K562 (cell line): Measurements from ENCODE around the gene DHRS2. TPM values are rescaled to one million over a fixed set of nuclear protein-coding genes. Genes with fewer than 3 reads are reported as not detected.

Experiments used
- ATAC-seq: fragments of 200-7000 bp; cut with Tn5 transposase; 3 replicates; pipeline ENCODE4 v1.9.1; 2020; ENCODE audit warnings: moderate library complexity
- BruUV-seq: library from RNA; stranded (reverse); fragments of 400-500 nt; replicated peaks from 2 replicates; lab custom pipeline; 2021; lab: Mats Ljungman, UMichigan
- CTCF ChIA-PET: fragments of 300-600 bp; formaldehyde crosslinking; extraction: SDS; loops from one replicate; lab custom pipeline; 2021; ENCODE audit warnings: low intra/inter-chr PET ratio; lab: Yijun Ruan, JAX
- POLR2A ChIA-PET: fragments of 300-600, 350-650 bp; sonication (Branson Sonifier 250); formaldehyde crosslinking; extraction: SDS; loops from one replicate; lab custom pipeline; 2021; ENCODE audit warnings: antibody characterized with exemption, inconsistent platforms; lab: Yijun Ruan, JAX
- DNase-seq, 4 experiments: peaks; one replicate each; pipeline versions ENCODE4 v3.0.0 to v3.0.0-alpha.2; 2011 to 2018; ENCODE audit warnings: low spot score in 3 of 4, mixed read lengths in 3 of 4; ENCODE audit errors: extremely low read depth in 1 of 4
- FAIRE-seq: peaks from 2 replicates; lab custom pipeline; 2011; peaks lifted over from hg19 to GRCh38; lab: Jason Lieb, UNC
- H2AFZ ChIP-seq: 2 replicates; pipeline ENCODE4 v1.6.0; 2011; ENCODE audit warnings: low read depth, low read length, control low read depth, inconsistent platforms
- H3K27ac ChIP-seq: fragments of 200-600 bp; 3 replicates; pipeline ENCODE4 v1.8.0; 2011; ENCODE audit warnings: low read depth, mild to moderate bottlenecking, control low read depth, inconsistent platforms, low read length, moderate library complexity, mixed read lengths; ENCODE audit errors: extremely low read depth
- H3K27me3 ChIP-seq, 2 experiments: fragments of 300-600 bp in 1 of 2; 2 replicates in 1 of 2; 3 replicates in 1 of 2; pipeline versions ENCODE4 v1.6.0 to v1.8.0; 2011; ENCODE audit warnings: inconsistent platforms in 2 of 2, low read length in 2 of 2, mild to moderate bottlenecking in 1 of 2, mixed read lengths in 1 of 2, moderate library complexity in 1 of 2; ENCODE audit not compliant: control insufficient read depth in 2 of 2, insufficient read depth in 2 of 2
- H3K36me3 ChIP-seq: fragments of 300-600 bp; 3 replicates; pipeline ENCODE4 v1.8.0; 2011; ENCODE audit warnings: mild to moderate bottlenecking, low read length, inconsistent platforms; ENCODE audit not compliant: control insufficient read depth, insufficient read depth
- H3K4me1 ChIP-seq, 2 experiments: fragments of 200-600 bp in 1 of 2; replicated peaks in 1 of 2; 2 replicates in 1 of 2; 3 replicates in 1 of 2; pipeline versions ENCODE4 v1.5.1 to v1.8.0; 2011; ENCODE audit warnings: inconsistent platforms in 2 of 2, low read length in 2 of 2, mild to moderate bottlenecking in 1 of 2, mixed read lengths in 1 of 2, moderate library complexity in 1 of 2; ENCODE audit not compliant: control insufficient read depth in 2 of 2, insufficient read depth in 2 of 2
- H3K4me2 ChIP-seq: 2 replicates; pipeline ENCODE4 v1.6.1; 2011; ENCODE audit warnings: low read length, control low read depth, inconsistent platforms, mixed read lengths; ENCODE audit not compliant: insufficient read depth
- H3K4me3 ChIP-seq: fragments of 200-600 bp; sonication (generic), shearing (Covaris generic); 2 replicates; pipeline ENCODE4 v1.5.1; 2016; ENCODE audit warnings: control low read depth, inconsistent platforms
- H3K79me2 ChIP-seq: fragments of 200-600 bp; 3 replicates; pipeline ENCODE4 v1.8.0; 2011; ENCODE audit warnings: low read length, inconsistent platforms; ENCODE audit not compliant: control insufficient read depth, insufficient read depth
- H3K9ac ChIP-seq, 2 experiments: 2 replicates each; pipeline versions ENCODE4 v1.6.0 to v1.6.1; 2011; ENCODE audit warnings: low read depth in 2 of 2, low read length in 2 of 2, control low read depth in 1 of 2, inconsistent platforms in 1 of 2, mild to moderate bottlenecking in 1 of 2, mixed read lengths in 1 of 2; ENCODE audit not compliant: insufficient read depth in 1 of 2
- H3K9me1 ChIP-seq: one replicate; pipeline ENCODE4 v1.6.0; 2011; ENCODE audit warnings: inconsistent platforms, mild to moderate bottlenecking, low read length, moderate library complexity; ENCODE audit not compliant: control insufficient read depth, insufficient read depth
- H3K9me3 ChIP-seq: replicated peaks from 2 replicates; pipeline ENCODE4 v1.5.1; 2011; ENCODE audit warnings: low read depth, low read length, inconsistent platforms; ENCODE audit not compliant: control insufficient read depth, insufficient read depth
- H4K20me1 ChIP-seq: replicated peaks from 2 replicates; pipeline ENCODE4 v1.6.1; 2011; ENCODE audit warnings: low read length, inconsistent platforms, mixed read lengths; ENCODE audit not compliant: control insufficient read depth, insufficient read depth
- ARID2 ChIP-seq: fragments of 450-650 bp; IDR thresholded peaks from 2 replicates; pipeline ENCODE4 v1.6.1; 2017; ENCODE audit warnings: antibody characterized with exemption, mild to moderate bottlenecking
- BRD4 ChIP-seq: fragments of 200-600 bp; sonication (generic); IDR thresholded peaks from 2 replicates; pipeline ENCODE4 v1.6.1; 2017; ENCODE audit warnings: inconsistent platforms
- ELF1 ChIP-seq: fragments of 200-800 bp; sonication (Bioruptor generic); IDR thresholded peaks from 2 replicates; pipeline ENCODE4 v1.6.1; 2016; ENCODE audit warnings: missing genetic modification characterization, missing compliant biosample characterization
- PHF8 ChIP-seq: fragments of 200-600 bp; sonication (generic); IDR thresholded peaks from 2 replicates; pipeline ENCODE4 v1.6.1; 2012; ENCODE audit warnings: mixed run types, mild to moderate bottlenecking, inconsistent platforms, low read length, moderate library complexity, borderline replicate concordance
- POLR2H ChIP-seq: IDR thresholded peaks from 2 replicates; pipeline ENCODE4 v1.6.1; 2016; ENCODE audit warnings: missing genetic modification characterization, low read depth, mild to moderate bottlenecking, control low read depth, missing compliant biosample characterization, moderate library complexity
- PTBP1 ChIP-seq: fragments of 200-400 bp; formaldehyde crosslinking; IDR thresholded peaks from 2 replicates; pipeline ENCODE4 v1.6.1; 2017; ENCODE audit warnings: low read depth, low read length
- RBM22 ChIP-seq: fragments of 200-400 bp; formaldehyde crosslinking; IDR thresholded peaks from 2 replicates; pipeline ENCODE4 v1.6.1; 2018; ENCODE audit warnings: low read length, low read depth; ENCODE audit not compliant: poor library complexity, severe bottlenecking
- U2AF1 ChIP-seq: fragments of 200-400 bp; formaldehyde crosslinking; optimal IDR thresholded peaks from 2 replicates; pipeline ENCODE3; 2017; ENCODE audit warnings: mild to moderate bottlenecking, low read depth, low read length, moderate library complexity
- VEZF1 ChIP-seq: fragments of 200-800 bp; sonication (Bioruptor generic); IDR thresholded peaks from 2 replicates; pipeline ENCODE4 v1.6.1; 2017; ENCODE audit warnings: missing genetic modification characterization, missing compliant biosample characterization
- ZC3H8 ChIP-seq: fragments of 450-650 bp; IDR thresholded peaks from 2 replicates; pipeline ENCODE4 v1.6.1; 2017
- ZNF23 ChIP-seq: fragments of 250-450 bp; sonication (Bioruptor Pico); IDR thresholded peaks from 2 replicates; pipeline ENCODE4 v1.4.0; 2020; ENCODE audit warnings: mild to moderate bottlenecking
- ZNF764 ChIP-seq: fragments of 250-450 bp; sonication (Bioruptor Pico); IDR thresholded peaks from 2 replicates; pipeline ENCODE4 v1.4.0; 2020; ENCODE audit warnings: low read depth, mild to moderate bottlenecking, moderate library complexity
- WGBS: fragments of 100-300 bp; shearing (Covaris generic); methylation state at CpG from one replicate; pipeline ENCODE4 v1.1.6; 2016; ENCODE audit warnings: low coverage, mixed read lengths; ENCODE audit not compliant: insufficient coverage; ENCODE audit errors: missing lambda C conversion rate; 5-methylcytosine and 5-hydroxymethylcytosine counted together
- in situ Hi-C: fragments of 300-500 bp; cut with MboI; formaldehyde crosslinking; loops from 4 replicates; pipeline ENCODE4 v1.15.0; 2018; ENCODE audit warnings: inconsistent platforms, mixed read lengths
- intact Hi-C: fragments of 100-400 bp; cut with micrococcal nuclease; formaldehyde crosslinking; loops from 2 replicates; pipeline ENCODE4 v1.14.2; 2022
- polyA plus RNA-seq, 8 experiments: library from polyadenylated mRNA; depleted of rRNA in 4 of 8; stranded (reverse) in 5 of 8; unstranded in 3 of 8; fragments of >200 nt; fragmentation: Nextera tagmentation in 2 of 8; fragmentation: Illumina TruSeq in 1 of 8; extraction: Ambion mirVana in 2 of 8; extraction: Trizol in 1 of 8; gene quantifications; 2 replicates each; pipeline versions ENCODE4 v1.2.1 to v1.2.3, GENCODE V29; 2011 to 2014; ENCODE audit warnings: inconsistent platforms in 1 of 8, missing spikeins in 1 of 8
- total RNA-seq, 7 experiments: library from RNA; depleted of rRNA in 6 of 7; stranded (reverse); fragments of >200 nt in 6 of 7; fragmentation: Illumina TruSeq in 2 of 7; extraction: Trizol in 2 of 7; gene quantifications; 2 replicates each; pipeline versions ENCODE4 v1.2.1 to v1.2.3, GENCODE V29; 2011 to 2021; ENCODE audit warnings: low replicate concordance in 1 of 7

The DHRS2 gene
- total and polyA plus RNA-seq, 9 of the 15 experiments (the other 6 are each of a cell fraction or from before 2014, with no cell fraction given) = 2.9 to 96.8 (median 64.4) TPM

GRCh38 chr14:23663711-23664110 lies 27.5 kb downstream of the DHRS2 start (continued):
- no peak for TF ChIP-seq VEZF1 (CRISPR knock-in tag)

GRCh38 chr14:23664207-23664885 lies 28.2 kb downstream of the DHRS2 start:
- no peaks in the 10 kb centered on the region for H3K79me2 ChIP-seq
- ChIA-PET CTCF (no interaction called here), POLR2A (no interaction called here)
- no peak for DNase-seq
- H3K36me3 ChIP-seq = no peaks in the 10 kb centered on the region
- no peak for FAIRE-seq
- no peaks in the 10 kb centered on the region for H3K4me1 ChIP-seq
- H3K27ac ChIP-seq = no peak overlapping the region
- no peak overlapping the region for H3K4me3 ChIP-seq
- no TSS peak for BruUV-seq
- no peak overlapping the region for H3K9ac ChIP-seq
- no peaks in the 10 kb centered on the region for H3K9me1 ChIP-seq
- no peaks in the 10 kb centered on the region for H4K20me1 ChIP-seq
- no peak overlapping the region for H2AFZ ChIP-seq
- no peaks in the 10 kb centered on the region for H3K9me3 ChIP-seq
- TF ChIP-seq RBM22 (no peak), ARID2 (no peak), VEZF1 (CRISPR knock-in tag) (no peak), BRD4 (no peak), ZC3H8 (no peak), U2AF1 (no peak), POLR2H (tag) (no peak), PTBP1 (no peak), ZNF764 (no peak), ZNF23 (CRISPR knock-in tag) (no peak), PHF8 (no peak), ELF1 (tag) (no peak)
- in situ Hi-C loops = no loop called here
- no peak overlapping the region for H3K4me2 ChIP-seq
- H3K27me3 ChIP-seq = peaks cover 0 to 14% of the 10 kb centered on the region in 2 experiments; a peak in 3 of 5 replicates
- 0% methylated on average over 5 of the region's 5 CpGs for WGBS
- intact Hi-C loops = no loop called here
- ATAC-seq = no peak
